GM18909 (cell line): ENCODE measurements around the gene ELP2.
"Not testable (repeated sequence)": the region's sequence is repeated elsewhere in the genome, so short reads cannot be mapped to it uniquely, and the experiment has no call there.

Experiments
- ATAC-seq: cut with Tn5 transposase; IDR thresholded peaks from one replicate; pipeline ENCODE4 v1.9.1; 2021; ENCODE audit warnings: mild to moderate bottlenecking; ENCODE audit not compliant: unreplicated experiment, poor library complexity

ELP2 gene

GRCh38 chr18:36129300-36130038 is at the start of gene ELP2, which contains the start of gene SLC39A6:
Gene ELP2, plus strand, starts transcription at chr18:36129899. Its CDS starts 35 bp downstream, at chr18:36129934.
Gene SLC39A6, minus strand, starts transcription at chr18:36129340. Its CDS starts 2,333 bp downstream, at chr18:36127007.
- peak; percentile 94 for ATAC-seq

- ATAC-seq: not testable (repeated sequence)
These were observed 48.6 kb upstream of the ELP2 start for GRCh38 chr18:36081118-36081517.

GRCh38 chr18:36083729-36084128 is 46.0 kb upstream of the ELP2 start:
- no peak for ATAC-seq

GRCh38 chr18:36085195-36085594 is 44.5 kb upstream of the ELP2 start:
- ATAC-seq: no peak

DNA sequence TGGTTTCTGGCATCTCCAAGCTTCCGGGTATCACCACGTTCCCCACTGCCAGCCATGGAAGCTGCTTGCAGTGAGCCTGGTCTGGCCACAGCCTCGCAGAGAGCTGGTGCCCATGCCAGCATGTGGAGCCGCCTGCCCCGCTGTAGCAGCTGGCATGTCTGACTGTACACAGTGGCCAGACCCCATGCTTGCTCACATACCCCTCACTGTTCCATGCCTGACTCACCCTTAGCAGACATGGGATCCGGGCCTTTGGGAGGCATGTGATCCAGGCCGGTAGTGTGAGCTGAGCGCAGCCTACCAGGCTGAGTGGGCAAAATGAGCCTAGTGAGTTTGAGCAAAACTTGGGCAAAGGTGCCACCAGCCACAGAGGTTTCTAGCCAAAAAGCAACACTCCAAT is 43.5 kb upstream of the ELP2 start:
- ATAC-seq: no peak

DNA sequence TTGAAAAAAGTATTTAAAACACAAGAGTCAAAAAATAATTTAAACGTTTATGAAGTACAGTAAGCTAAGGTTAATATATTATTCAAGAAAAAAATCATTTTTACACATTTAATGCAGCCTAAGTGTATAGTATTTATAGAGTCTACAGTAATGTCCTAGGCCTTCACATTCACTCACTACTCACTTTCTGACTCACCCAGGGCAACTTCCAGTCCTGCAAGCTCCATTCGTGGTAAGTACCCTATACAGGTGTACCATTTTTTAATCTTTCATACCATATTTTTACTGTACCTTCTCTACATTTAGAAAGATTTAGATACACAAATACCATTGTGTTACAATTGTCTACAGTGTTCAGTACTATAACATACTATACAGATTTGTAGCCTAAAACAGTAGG is 41.4 kb upstream of the ELP2 start:
- ATAC-seq: no peak

GRCh38 chr18:36089001-36089400 is 40.7 kb upstream of the ELP2 start:
- no peak for ATAC-seq

DNA sequence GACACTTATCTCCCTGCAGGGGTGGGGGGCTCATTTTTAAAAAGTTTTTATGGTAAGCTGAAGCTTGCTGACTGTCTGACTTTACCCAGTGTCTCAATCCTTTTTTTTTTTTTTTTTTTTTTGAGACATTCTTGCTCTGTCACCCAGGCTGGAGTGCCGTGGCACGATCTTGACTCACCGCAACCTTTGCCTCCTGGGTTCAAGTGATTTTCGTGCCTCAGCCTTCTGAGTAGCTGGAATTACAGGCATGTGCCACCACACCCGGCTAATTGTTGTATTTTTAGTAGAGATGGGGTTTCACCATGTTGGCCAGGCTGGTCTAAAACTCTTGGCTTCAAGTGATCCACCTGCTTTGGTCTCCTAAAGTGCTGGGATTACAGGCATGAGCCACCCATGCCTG is 37.6 kb upstream of the ELP2 start:
- not testable (repeated sequence) for ATAC-seq

DNA sequence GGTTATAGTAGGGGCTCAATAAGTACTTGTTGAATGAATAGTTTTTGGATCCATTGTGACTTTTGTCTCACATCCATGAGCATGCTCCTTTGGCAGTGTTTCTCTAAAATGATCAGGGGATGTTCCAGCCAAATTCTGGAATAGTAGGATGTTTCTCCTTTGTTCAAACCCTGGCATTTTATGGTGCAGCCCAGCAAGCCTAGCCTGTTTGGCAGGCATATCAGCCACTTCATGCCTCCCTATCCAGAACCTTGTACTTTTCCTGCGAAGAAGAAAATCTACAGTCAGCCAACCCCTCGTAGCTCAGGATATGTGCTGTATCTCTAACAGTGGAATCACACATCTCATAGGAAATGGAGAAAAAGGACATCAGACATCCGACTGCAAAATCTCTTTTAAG is 35.3 kb upstream of the ELP2 start:
- no peak for ATAC-seq

- ATAC-seq: no peak
These were observed 33.7 kb upstream of the ELP2 start for GRCh38 chr18:36095936-36096519.

DNA sequence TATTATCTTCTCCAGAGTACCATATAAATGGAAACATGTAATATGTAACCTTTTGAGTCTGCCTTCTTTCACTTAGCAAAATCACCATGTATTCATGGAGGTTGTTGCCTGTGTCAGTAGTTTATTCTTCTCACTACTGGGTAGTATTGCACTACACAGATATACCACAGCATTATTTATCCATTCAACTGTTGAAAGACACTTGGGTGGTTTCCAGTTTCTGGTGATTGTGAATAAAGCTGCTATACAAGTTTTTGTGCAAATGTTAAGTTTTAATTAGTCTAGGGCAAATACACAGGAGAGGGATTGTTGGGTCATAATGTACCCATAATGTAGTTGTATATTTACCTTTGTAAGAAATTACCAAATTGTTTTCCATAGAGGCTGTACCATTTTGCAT is 32.7 kb upstream of the ELP2 start:
- no peak for ATAC-seq

DNA sequence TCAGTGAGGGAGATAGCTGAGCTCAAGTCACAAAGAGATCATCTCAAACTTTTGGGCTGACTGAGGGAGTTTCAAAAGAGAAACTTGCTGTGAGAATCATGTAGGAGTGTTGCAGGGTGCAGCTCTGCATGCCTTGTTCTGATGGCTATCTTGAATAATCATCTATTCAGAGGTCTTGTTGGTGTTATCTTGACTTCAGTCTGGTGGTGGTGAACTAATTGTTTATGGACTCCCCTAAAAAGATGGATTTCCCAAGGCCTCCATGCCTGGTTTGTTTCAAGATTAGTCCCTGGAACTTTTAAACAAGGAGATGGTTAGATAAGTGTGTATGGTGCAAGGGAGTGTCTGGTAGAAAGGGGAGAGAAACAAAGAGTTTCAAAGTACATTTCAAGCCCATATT is 30.4 kb upstream of the ELP2 start:
- ATAC-seq: no peak

DNA sequence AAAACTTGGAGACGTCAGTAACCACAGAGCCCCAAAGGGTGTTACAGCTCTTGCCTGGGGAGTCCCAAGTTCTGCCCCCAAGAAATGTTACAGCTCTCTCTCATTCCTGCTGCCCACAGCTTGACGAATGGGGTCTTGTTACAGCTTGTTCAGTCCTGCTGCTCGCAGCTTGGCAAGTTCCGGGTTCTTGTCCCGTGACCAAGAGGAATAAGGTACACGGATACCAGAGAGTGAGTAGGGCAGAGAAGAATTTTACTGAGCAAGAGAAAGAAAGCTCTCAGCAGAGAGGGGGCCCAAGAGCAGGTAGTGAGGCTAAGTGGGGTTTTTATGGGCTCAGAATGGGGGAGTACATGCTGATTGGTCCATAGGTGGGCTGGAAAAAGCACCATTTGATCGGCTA is 27.8 kb upstream of the ELP2 start:
- no peak for ATAC-seq

DNA sequence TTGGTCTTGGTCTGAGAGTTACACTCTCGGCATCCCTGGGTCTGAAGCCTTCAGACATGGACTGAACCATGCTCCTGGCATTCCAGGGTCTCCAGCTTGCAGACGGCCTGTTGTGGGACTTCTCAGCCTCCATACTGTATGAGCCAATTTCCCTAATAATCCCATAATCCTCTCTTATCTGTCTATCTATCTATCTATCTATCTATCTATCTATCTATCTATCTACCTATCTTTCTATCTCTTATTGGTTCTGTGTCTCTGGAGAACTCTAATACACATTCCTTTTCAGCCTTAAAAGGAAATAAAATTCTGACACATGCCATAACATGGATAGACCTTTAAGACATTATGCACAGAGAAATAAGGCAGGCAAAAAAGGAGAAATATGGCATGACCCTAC is 24.9 kb upstream of the ELP2 start:
- no peak for ATAC-seq

DNA sequence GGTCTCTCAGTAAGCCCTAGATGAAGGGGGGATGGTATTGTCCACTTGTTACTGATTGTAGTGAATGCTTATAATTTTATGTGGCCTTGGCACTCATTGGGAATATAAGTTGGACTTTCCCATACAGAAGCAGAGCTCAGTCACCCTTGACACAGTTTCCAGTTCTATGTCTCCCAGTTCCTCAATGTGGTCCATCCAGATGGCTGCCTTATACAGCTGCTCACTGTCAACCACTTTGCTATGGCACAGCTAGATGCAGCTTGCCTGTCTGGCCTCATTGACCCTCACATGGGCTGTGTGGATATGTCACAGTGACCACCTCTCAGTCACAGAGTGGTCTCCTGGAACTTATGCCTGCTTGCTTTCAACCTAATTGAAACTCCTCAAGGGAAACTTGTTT is 22.2 kb upstream of the ELP2 start:
- no peak for ATAC-seq

- ATAC-seq: no peak
These were observed 21.5 kb upstream of the ELP2 start for GRCh38 chr18:36108196-36108595.

DNA sequence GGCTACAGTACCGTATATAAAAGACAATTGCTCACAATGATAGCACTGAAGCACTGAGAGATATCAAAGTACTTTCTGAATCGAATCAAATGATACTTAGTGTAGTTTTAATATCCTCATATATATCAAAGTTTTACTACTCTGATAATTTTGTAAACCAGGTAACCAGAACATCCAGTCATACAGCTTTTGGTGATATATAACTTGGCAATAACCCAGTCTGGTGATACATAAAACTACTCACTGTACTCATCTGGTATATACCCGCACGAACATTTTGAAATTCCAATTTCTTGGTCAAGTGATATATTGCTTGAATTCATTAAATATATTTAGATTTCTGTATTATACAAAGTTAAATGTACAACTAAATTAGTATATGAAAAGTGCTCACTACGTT is 21.1 kb upstream of the ELP2 start:
- ATAC-seq: no peak

DNA sequence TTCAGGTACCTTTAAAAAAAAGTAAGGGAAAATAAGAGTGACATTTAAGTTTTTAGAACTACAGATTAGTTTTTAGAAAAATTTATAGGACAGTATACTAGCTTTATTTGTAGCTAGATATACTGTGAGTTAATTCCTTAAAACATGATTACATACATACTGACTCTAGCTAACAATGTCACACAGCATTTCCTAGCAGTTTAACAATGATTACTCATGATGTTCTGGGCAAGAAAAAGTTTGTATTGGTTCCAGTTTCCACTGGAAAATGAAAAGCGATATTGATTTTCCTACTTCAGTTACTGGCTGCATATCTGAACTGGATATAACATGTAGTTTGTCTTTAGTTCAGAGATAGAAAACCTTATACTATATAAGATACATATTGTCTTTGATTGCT is 20.0 kb upstream of the ELP2 start:
- ATAC-seq: no peak

DNA sequence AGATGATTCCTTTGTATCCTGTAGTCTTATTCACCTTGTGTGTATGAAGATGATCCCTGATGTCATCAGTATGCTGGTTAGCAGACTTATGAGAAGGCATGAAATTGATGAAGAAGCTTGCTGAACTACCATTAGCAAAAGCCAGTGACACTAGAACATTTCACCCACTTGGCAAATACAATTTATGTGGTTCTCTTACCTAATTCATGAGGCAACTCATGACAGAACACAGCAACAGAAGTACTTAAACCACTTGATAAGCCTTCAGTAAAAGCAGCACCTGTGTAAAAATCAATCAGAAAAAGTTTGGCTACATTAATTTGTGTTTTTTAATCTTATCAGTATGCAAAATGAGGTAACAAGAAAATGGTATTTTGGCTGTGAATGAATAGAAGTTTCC is 17.4 kb upstream of the ELP2 start:
- no peak for ATAC-seq

DNA sequence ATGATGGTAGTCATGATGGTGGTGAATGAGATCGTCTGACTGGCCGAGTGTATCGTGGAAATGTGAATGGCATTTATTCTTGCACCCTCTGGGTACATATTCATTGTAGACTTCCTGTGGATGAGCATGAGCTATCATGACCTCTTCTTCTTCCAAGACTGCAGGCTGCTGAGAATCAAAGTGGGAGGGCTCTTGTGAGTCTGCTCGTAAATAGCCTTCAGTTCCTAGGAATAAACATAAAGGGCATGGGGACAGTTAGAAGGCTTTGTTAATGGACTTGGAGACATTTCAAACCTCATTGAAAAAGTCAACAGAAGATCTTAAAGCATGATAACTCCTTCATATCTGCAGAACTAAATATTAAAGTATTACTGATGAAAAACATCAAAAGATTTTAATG is 15.4 kb upstream of the ELP2 start:
- no peak for ATAC-seq

GRCh38 chr18:36114738-36115137 is 15.0 kb upstream of the ELP2 start:
- ATAC-seq: no peak

GRCh38 chr18:36116771-36117170 is 12.9 kb upstream of the ELP2 start:
- not testable (repeated sequence) for ATAC-seq
